NCI-H446 treated with DMSO at 0.1 percent for 48 hours (cell line): ENCODE data around the gene CRYBG2.
"Not testable (repeated sequence)": the region's sequence is repeated elsewhere in the genome, so short reads cannot be mapped to it uniquely, and the experiment has no call there.

ENCODE experiments used
- DNase-seq: peaks from one replicate; lab custom pipeline; 2025; lab: John Stamatoyannopoulos, UW

Gene CRYBG2

GRCh38 chr1:26349188-26349876 is 4.6 kb downstream of the CRYBG2 start:
- no peak for DNase-seq

- DNase-seq = no peak
Observed at GRCh38 chr1:26346274-26347033, 7.5 kb downstream of the CRYBG2 start.

- DNase-seq = no peak
Observed at GRCh38 chr1:26345718-26346117, 8.2 kb downstream of the CRYBG2 start.

GRCh38 chr1:26344147-26344920 is 9.6 kb downstream of the CRYBG2 start:
- no peak for DNase-seq

- no peak for DNase-seq
Observed at GRCh38 chr1:26340047-26340481, 13.9 kb downstream of the CRYBG2 start.

GRCh38 chr1:26338670-26339069 is 15.3 kb downstream of the CRYBG2 start:
- no peak for DNase-seq

GRCh38 chr1:26337625-26338024 is 16.3 kb downstream of the CRYBG2 start:
- DNase-seq = no peak

- DNase-seq = no peak
Observed at GRCh38 chr1:26337206-26337535, 16.8 kb downstream of the CRYBG2 start.

- no peak for DNase-seq
Observed at GRCh38 chr1:26336477-26337205, 17.3 kb downstream of the CRYBG2 start.

GRCh38 chr1:26335774-26336476 is 18.0 kb downstream of the CRYBG2 start:
- DNase-seq = no peak

- not testable (repeated sequence) for DNase-seq
Observed at GRCh38 chr1:26333312-26333711, 20.6 kb downstream of the CRYBG2 start.

- no peak for DNase-seq
Observed at GRCh38 chr1:26330276-26330675, 23.7 kb downstream of the CRYBG2 start.

GRCh38 chr1:26329380-26329779 is 24.6 kb downstream of the CRYBG2 start:
- not testable (repeated sequence) for DNase-seq

- no peak for DNase-seq
Observed at GRCh38 chr1:26328597-26328996, 25.3 kb downstream of the CRYBG2 start.

- no peak for DNase-seq
Observed at GRCh38 chr1:26327956-26328362, 26.0 kb downstream of the CRYBG2 start.

GRCh38 chr1:26324550-26324949 is 29.4 kb downstream of the CRYBG2 start:
- DNase-seq = no peak

- no peak for DNase-seq
Observed at GRCh38 chr1:26323382-26323781, 30.5 kb downstream of the CRYBG2 start.

GRCh38 chr1:26322042-26322331 is 31.9 kb downstream of the CRYBG2 start:
- DNase-seq = no peak

- peak; percentile 63 for DNase-seq
Observed at GRCh38 chr1:26321315-26322041, 32.5 kb downstream of the CRYBG2 start.

GRCh38 chr1:26320896-26321295 is 33.0 kb downstream of the CRYBG2 start:
- DNase-seq = no peak
